Fibroblast of skin of right quadriceps (primary cell): ENCODE results near the gene ULK4.

Source experiments
- DNase-seq: peaks from one replicate; pipeline ENCODE4 v3.0.0-alpha.2; 2013

ULK4 gene

GRCh38 chr3:41208507-41209220, 753.2 kb downstream of the ULK4 start:
- DNase-seq: peak; percentile 32

- no peak for DNase-seq
Measured at GRCh38 chr3:41207355-41207754, 754.5 kb downstream of the ULK4 start.

GRCh38 chr3:41205591-41205990, 756.3 kb downstream of the ULK4 start:
- no peak for DNase-seq

- no peak for DNase-seq
Measured at GRCh38 chr3:41204369-41204768, 757.5 kb downstream of the ULK4 start.

GRCh38 chr3:41202834-41203345, 759.0 kb downstream of the ULK4 start:
- DNase-seq: peak; percentile 60

- DNase-seq: no peak
Measured at GRCh38 chr3:41202075-41202833, 759.6 kb downstream of the ULK4 start.

- peak; percentile 74 for DNase-seq
Measured at GRCh38 chr3:41200669-41201021, 761.3 kb downstream of the ULK4 start.

GRCh38 chr3:41199866-41200668, 761.8 kb downstream of the ULK4 start:
- peak; percentile 27 for DNase-seq

- peak; percentile 97 for DNase-seq
Measured at GRCh38 chr3:41198950-41199865, 762.7 kb downstream of the ULK4 start, which contains the start of gene CTNNB1. TSS of gene CTNNB1 (plus strand) at chr3:41199505. CDS start at chr3:41224069, 24,564 bp downstream.

GRCh38 chr3:41198526-41198925, 763.4 kb downstream of the ULK4 start:
- peak; percentile 12 for DNase-seq

GRCh38 chr3:41198046-41198445, 763.9 kb downstream of the ULK4 start:
- DNase-seq: no peak
